OCI-LY1 (cell line): ENCODE results near the gene LUC7L2.
"Not testable (repeated sequence)": the region's sequence is repeated elsewhere in the genome, so short reads cannot be mapped to it uniquely, and the experiment has no call there.

Experiments used
- H2AFZ ChIP-seq: fragments of 200-600 bp; sonication (generic), shearing (Covaris generic); 2 replicates; pipeline ENCODE4 v1.6.0; 2014; ENCODE audit warnings: antibody characterized with exemption, mild to moderate bottlenecking, low read length
- H3F3A ChIP-seq: fragments of 200-600 bp; sonication (generic), shearing (Covaris generic); 2 replicates; pipeline ENCODE4 v1.6.0; 2014; ENCODE audit warnings: mild to moderate bottlenecking, antibody characterized with exemption, low read length, moderate library complexity; ENCODE audit not compliant: insufficient read depth
- H3K27ac ChIP-seq: fragments of 200-600 bp; sonication (generic); 2 replicates; pipeline ENCODE4 v1.5.1; 2014; ENCODE audit warnings: low read length, mixed run types, mild to moderate bottlenecking, low read depth; ENCODE audit not compliant: poor library complexity, severe bottlenecking
- H3K27me3 ChIP-seq: fragments of 200-600 bp; sonication (generic); 2 replicates; pipeline ENCODE4 v1.6.0; 2014; ENCODE audit warnings: antibody characterized with exemption, mild to moderate bottlenecking, low read length, moderate library complexity; ENCODE audit not compliant: insufficient read depth
- H3K36me3 ChIP-seq: fragments of 200-600 bp; sonication (generic); 2 replicates; pipeline ENCODE4 v1.6.1; 2014; ENCODE audit warnings: mild to moderate bottlenecking, antibody characterized with exemption, low read length, moderate library complexity, mixed read lengths; ENCODE audit not compliant: insufficient read depth
- H3K4me1 ChIP-seq: fragments of 200-600 bp; sonication (generic); 2 replicates; pipeline ENCODE4 v1.5.1; 2014; ENCODE audit warnings: mild to moderate bottlenecking, low read length, moderate library complexity; ENCODE audit not compliant: insufficient read depth, severe bottlenecking
- H3K4me2 ChIP-seq: fragments of 200-600 bp; sonication (generic), shearing (Covaris generic); 2 replicates; pipeline ENCODE4 v1.6.1; 2014; ENCODE audit warnings: low read length
- H3K4me3 ChIP-seq: fragments of 200-600 bp; sonication (generic); 2 replicates; pipeline ENCODE4 v1.5.1; 2014; ENCODE audit warnings: low read length, low read depth, mild to moderate bottlenecking, mixed read lengths; ENCODE audit not compliant: poor library complexity, severe bottlenecking
- H3K79me2 ChIP-seq: fragments of 200-600 bp; shearing (Covaris generic); 2 replicates; pipeline ENCODE4 v1.6.1; 2016; ENCODE audit warnings: mixed run types, low read length, mixed read lengths; ENCODE audit not compliant: insufficient read depth
- H3K9ac ChIP-seq: fragments of 200-600 bp; sonication (generic), shearing (Covaris generic); 2 replicates; pipeline ENCODE4 v1.6.1; 2014; ENCODE audit warnings: mild to moderate bottlenecking, low read length, mixed read lengths
- H3K9me2 ChIP-seq: fragments of 200-600 bp; sonication (generic), shearing (Covaris generic); 2 replicates; pipeline ENCODE4 v1.6.1; 2014; ENCODE audit warnings: low read depth, mild to moderate bottlenecking, low read length, mixed read lengths
- H3K9me3 ChIP-seq: fragments of 200-600 bp; shearing (Covaris generic); 2 replicates; pipeline ENCODE4 v1.6.1; 2014; ENCODE audit warnings: low read length, mixed read lengths
- H4K20me1 ChIP-seq: fragments of 200-600 bp; sonication (generic), shearing (Covaris generic); 2 replicates; pipeline ENCODE4 v1.6.0; 2016; ENCODE audit warnings: mild to moderate bottlenecking, low read length; ENCODE audit not compliant: insufficient read depth
- EZH2 ChIP-seq: fragments of 200-600 bp; sonication (generic), shearing (Covaris generic); IDR thresholded peaks from 2 replicates; pipeline ENCODE4 v1.8.0; 2017; ENCODE audit warnings: borderline replicate concordance, mixed run types, mild to moderate bottlenecking, antibody characterized with exemption, low read length, moderate library complexity, mixed read lengths
- TF ChIP-seq, protein P1 (sequence below): fragments of 200-600 bp; sonication (generic), shearing (Covaris generic); IDR thresholded peaks from 2 replicates; pipeline ENCODE4 v1.5.1; 2017; ENCODE audit warnings: mild to moderate bottlenecking, antibody characterized with exemption, low read length, moderate library complexity, mixed read lengths

The LUC7L2 gene

DNA sequence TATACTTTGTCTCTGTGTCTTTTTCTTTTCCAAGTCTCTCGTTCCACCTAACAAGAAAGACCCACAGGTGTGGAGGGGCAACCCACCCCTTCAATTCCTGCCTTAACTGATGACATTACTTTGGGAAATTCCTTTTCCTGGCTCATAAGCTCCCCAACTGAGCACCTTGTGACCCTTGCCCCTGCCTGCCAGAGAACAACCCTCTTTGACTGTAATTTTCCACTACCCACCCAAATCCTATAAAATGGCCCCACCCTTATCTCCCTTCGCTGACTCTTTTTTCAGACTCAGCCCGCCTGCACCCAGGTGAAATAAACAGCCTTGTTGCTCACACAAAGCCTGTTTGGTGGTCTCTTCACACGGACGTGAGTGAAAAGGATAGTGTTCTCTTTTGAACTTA, 108.6 kb downstream of the LUC7L2 start:
- not testable (repeated sequence) for H3K79me2 ChIP-seq, H2AFZ ChIP-seq, H3K27ac ChIP-seq, H3K9me2 ChIP-seq, H3K36me3 ChIP-seq, H3K9ac ChIP-seq, H3K4me2 ChIP-seq, H3K4me3 ChIP-seq, H3F3A ChIP-seq, H4K20me1 ChIP-seq, H3K9me3 ChIP-seq, H3K4me1 ChIP-seq
- H3K27me3 ChIP-seq = peaks cover 12% of the 10 kb centered on the region; the same call in 1 of the 2 replicates

DNA sequence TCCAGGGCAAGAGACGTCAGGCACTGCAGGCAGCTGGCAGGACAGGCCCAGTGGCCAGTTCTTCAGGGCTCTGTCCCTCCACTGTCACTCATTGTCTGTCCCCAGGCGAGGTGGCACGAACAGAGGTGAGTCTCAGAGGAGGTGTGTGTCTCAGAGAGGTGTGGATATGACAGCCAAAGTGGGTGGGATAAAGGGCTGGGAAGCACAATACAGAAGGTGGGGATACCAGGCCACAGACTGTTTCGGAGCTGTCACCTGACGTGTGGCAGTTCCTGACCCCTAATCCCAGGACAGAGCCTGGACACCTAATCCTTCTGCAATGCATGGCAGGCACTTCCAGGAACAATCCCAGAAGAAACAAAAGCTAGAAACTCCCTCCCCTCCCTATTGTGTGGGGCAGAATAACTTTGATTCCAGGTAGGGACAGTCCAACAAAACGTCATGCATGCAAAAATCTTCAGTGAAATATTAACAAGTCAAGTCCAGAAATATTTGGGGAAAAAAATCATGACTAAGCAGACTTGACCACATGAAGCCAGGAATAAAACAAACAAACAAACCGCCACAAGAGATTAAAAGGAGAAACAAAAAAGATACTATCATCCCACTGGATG, 112.2 kb downstream of the LUC7L2 start:
- Histone ChIP-seq H3K27ac (no peak overlapping the region), H3K9ac (no peak overlapping the region), H3K4me3 (no peak overlapping the region), H3K4me2 (no peak overlapping the region), H3K4me1 (no peaks in the 10 kb centered on the region), H3F3A (no peaks in the 10 kb centered on the region), H4K20me1 (no peaks in the 10 kb centered on the region), H3K27me3 (peaks cover 11% of the 10 kb centered on the region; the same call in 1 of the 2 replicates), H3K79me2 (no peaks in the 10 kb centered on the region), H3K36me3 (no peaks in the 10 kb centered on the region; the same call in 1 of the 2 replicates), H2AFZ (no peak overlapping the region), H3K9me2 (no peaks in the 10 kb centered on the region), H3K9me3 (no peaks in the 10 kb centered on the region)
- TF ChIP-seq EZH2 = no peak
- TF ChIP-seq, protein P1, sequence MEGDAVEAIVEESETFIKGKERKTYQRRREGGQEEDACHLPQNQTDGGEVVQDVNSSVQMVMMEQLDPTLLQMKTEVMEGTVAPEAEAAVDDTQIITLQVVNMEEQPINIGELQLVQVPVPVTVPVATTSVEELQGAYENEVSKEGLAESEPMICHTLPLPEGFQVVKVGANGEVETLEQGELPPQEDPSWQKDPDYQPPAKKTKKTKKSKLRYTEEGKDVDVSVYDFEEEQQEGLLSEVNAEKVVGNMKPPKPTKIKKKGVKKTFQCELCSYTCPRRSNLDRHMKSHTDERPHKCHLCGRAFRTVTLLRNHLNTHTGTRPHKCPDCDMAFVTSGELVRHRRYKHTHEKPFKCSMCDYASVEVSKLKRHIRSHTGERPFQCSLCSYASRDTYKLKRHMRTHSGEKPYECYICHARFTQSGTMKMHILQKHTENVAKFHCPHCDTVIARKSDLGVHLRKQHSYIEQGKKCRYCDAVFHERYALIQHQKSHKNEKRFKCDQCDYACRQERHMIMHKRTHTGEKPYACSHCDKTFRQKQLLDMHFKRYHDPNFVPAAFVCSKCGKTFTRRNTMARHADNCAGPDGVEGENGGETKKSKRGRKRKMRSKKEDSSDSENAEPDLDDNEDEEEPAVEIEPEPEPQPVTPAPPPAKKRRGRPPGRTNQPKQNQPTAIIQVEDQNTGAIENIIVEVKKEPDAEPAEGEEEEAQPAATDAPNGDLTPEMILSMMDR = no peak
